Measurements from ENCODE around the gene KIT.

- TF ChIP-seq, protein P1, sequence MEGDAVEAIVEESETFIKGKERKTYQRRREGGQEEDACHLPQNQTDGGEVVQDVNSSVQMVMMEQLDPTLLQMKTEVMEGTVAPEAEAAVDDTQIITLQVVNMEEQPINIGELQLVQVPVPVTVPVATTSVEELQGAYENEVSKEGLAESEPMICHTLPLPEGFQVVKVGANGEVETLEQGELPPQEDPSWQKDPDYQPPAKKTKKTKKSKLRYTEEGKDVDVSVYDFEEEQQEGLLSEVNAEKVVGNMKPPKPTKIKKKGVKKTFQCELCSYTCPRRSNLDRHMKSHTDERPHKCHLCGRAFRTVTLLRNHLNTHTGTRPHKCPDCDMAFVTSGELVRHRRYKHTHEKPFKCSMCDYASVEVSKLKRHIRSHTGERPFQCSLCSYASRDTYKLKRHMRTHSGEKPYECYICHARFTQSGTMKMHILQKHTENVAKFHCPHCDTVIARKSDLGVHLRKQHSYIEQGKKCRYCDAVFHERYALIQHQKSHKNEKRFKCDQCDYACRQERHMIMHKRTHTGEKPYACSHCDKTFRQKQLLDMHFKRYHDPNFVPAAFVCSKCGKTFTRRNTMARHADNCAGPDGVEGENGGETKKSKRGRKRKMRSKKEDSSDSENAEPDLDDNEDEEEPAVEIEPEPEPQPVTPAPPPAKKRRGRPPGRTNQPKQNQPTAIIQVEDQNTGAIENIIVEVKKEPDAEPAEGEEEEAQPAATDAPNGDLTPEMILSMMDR (conservative IDR thresholded peaks at IDR 0.05 in 1 of 2, IDR thresholded peaks at IDR 0.05 in 1 of 2; ENCODE audit: low read depth in 1 of 2, low read length in 2 of 2) = no peak
- no peak for TF ChIP-seq EZH2 (IDR thresholded peaks at IDR 0.05; ENCODE audit: low read length, missing control alignments)
Observed at GRCh38 chr4:54637325-54637724, 20.4 kb upstream of the KIT start.
